NCI-H2171 treated with DMSO at 0.1 percent for 48 hours (cell line): ENCODE data around the gene SLC8B1.

ENCODE experiments used
- DNase-seq: peaks from one replicate; lab custom pipeline; 2025; lab: John Stamatoyannopoulos, UW

Gene SLC8B1

DNA sequence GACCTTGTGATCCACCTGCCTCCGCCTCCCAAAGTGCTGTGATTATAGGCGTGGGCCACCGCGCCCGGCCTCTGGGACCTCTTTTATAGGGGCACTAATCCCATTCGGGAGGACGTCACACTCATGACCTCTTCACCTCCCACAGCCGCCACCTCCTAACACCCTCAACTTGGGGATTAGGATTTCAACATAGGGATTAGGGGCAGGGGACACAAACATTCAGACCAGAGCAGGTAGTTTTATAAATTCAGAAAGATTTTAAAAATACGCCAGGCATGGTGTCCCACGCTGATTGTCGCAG is 64.2 kb downstream of the SLC8B1 start:
- no peak for DNase-seq

- DNase-seq = no peak
Measured at GRCh38 chr12:113269257-113269943, 65.5 kb downstream of the SLC8B1 start.

DNA sequence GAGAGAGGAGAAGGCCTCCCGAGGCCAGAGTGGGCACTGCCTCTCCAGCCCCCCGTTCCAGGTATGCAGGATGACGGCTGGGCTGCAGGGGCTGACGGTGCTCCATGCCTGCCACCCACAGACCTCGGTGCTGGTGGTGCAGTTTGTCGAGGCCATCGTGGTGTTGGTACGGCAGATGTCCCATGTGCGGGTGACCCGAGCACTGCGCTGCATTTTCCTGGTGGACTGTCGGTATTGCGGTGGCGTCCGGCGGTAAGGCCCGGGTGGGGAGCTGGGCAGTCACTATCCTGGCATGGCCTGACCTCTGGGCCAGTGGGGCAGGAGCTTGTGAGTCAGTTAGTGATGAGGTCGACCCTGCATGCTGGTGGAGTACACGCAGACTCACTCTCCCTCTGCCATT is 66.3 kb downstream of the SLC8B1 start:
- DNase-seq = no peak

DNA sequence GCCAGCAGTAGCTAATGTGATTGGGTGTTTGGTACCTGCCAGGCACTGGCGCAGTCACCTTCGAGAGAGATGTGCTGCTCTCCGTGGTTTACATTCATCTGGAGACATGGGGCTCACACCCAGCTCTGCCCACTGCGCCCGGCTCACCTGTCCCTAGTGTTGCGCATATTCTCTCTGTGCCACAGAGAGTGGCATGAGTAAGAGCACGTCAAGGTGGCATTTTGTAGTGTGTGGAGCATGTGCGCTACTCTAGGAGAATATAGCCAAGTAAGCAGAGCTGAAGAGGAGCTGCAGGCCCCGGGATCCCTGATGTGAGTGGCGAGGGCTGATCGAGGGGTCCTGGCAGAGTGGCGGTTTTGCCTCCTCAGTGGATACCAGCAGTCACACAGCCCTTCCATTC is 66.8 kb downstream of the SLC8B1 start:
- DNase-seq = no peak

- no peak for DNase-seq
Measured at GRCh38 chr12:113267621-113268020, 67.3 kb downstream of the SLC8B1 start.

GRCh38 chr12:113266106-113266895 is 68.6 kb downstream of the SLC8B1 start:
- no peak for DNase-seq

- no peak for DNase-seq
Measured at GRCh38 chr12:113263431-113263963, 71.4 kb downstream of the SLC8B1 start.

DNA sequence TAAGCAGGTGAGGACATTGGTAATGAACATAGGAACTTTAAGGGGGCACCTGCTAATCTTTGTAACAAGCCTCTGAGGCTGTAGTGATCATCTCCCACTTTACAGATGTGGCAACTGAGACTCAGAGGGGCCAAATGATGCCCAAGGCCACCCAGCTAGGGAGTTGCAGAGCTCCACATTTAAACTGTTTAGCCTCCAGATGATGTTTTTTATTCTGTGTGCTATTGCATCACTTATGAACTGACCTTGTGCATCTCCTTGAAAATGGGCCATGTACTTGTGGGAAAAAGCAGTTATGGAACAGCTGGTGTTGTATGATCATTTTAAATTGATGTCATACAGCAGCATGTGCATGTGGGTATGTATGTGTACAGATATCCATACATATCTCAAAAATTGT is 72.2 kb downstream of the SLC8B1 start:
- DNase-seq = peak; percentile 44

DNA sequence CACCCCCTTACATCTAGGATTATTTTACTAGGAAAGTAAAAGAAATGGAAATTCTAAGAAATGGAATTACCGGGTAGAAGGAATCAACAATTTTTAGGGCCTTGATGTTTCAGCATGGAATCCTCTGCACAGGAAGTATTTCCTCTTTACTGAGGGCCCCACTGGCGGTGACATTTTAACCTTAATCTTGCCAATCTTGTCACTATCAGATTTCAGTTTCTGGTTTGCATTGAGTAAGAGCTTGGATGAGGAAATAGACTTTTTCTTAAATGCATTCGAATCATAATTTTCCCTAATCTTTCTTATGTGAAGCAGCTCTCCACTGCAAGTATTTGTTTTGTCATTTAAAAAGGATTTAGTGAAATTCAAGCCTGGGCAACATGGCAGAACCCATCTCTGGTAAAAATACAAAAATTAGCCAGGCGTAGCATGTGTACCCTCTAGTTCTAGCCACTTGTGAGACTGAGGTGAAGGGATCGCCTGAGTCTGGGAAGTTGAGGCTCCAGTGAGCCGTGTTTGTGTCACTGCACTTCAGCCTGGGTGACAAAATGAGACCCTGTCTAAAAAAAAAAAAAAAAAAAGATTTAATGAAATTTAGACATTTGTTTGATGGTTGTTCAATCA is 73.0 kb downstream of the SLC8B1 start:
- DNase-seq = no peak

DNA sequence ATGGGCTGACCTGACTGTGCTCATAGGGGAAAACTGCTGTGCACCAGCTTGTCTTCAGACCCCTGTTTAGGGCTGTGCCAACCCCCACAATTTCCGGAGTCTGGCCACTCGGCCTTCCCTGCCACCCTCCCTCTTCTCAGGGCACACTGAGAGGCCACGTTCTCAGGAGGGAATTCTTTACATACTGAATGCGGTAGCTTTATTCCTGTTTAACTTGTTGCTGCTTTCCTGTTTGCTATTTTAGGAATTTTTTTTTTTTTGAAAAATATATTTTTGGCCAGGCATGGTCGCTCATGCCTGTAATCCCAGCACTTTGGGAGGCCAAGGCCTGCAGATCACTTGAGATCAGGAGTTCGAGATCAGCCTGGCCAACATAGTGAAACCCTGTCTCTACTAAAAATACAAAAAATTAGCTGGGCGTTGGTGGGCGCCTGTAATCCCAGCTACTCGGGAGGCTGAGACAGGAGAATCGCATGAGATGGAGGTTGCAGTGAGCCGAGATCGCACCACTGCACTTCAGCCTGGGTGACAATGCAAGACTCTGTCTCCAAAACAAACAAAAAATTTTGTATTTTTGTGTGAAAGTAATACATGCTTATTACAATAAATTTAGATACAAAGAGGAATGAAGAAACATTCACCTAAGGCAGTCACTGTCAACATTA is 74.1 kb downstream of the SLC8B1 start:
- no peak for DNase-seq

- peak; percentile 76 for DNase-seq
Measured at GRCh38 chr12:113260127-113260526, 74.8 kb downstream of the SLC8B1 start.

DNA sequence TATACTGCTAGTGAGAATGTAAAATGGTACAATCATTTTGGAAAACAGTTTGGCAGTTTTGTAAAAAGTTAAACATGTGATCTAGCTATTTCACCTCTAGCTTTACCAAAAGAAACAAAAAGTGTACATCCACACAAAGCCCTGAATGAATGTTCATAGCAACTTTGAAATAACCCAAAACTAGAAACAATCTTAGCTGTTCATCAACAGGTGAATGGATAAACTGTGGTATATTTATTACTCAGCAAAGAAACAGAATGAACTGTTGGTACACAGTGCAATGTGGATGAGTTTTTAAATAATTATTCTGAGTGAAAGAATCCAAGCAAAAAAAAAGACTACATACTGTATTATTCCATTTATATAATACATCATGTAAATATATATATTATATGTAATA is 77.3 kb downstream of the SLC8B1 start:
- no peak for DNase-seq

DNA sequence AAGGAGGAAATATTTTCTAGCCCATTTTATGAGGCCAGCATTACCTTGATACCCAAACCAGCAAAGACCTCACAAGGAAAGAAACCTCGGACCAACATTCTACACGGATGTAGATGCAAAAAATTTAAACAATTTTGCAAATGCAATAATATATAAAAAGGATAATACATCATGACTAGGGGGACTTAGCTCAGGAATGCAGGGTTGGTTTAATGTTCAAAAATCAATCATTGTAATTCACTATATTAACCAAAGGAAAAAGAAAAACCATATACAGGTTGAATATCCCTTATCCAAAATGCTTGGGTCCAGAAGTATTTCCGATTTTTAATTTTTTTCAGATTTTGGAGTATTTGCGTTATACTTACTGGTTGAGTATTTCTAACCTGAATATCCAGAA is 80.6 kb downstream of the SLC8B1 start:
- DNase-seq = no peak

DNA sequence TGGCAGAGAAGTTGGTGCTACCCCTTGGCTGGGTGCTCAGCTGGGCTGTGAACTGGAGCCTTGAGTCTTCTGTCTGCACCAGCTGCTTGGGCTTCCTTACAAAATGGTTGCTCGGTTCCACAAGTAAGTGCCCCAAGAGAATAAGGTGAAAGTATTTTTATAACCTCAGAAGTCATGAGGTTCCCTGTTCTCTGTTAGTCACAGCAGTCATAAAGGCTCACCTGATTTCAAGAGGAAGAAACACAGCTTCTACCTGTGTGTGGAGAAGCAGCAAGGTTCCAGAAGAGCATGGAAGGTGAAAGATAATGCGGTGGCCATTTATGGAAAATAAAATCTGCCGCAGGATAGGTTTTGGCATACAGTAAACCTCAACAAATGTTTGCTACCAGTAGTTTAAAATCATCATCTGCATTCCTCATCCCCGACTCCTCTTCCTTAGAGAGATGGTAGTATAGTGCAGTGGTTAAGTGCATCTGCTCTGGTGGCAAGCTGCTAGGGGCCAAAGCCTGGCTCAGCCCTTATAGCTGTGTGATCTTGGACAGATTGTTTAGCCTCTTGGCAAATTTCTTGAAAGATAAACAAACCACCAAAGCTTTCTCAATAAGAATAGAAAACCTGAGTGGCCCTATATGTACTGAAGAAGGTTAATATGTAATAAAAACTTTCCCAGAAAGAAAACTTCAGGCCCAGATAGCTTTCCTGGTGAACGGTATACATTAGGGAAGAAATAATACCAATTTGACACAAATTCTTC is 81.2 kb downstream of the SLC8B1 start:
- no peak for DNase-seq

DNA sequence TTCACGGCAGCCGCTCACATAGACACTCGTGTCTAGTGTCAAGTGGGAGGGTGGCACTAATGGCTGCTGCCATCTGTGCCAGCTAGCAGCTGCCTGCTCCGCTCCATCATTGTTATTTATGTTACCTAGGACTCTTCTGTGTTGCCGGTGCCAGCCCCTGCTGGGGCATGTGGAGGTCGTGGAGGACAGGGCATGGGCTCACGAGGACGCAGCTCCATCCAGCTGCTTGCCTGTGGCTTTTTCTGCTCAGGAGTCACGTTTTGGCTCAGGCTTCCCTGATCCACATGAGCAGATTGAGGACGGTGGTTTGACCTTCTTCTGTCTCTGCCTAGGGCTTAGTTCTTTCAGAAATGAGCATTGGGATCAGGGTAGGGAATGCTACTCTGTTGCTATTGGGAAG is 82.4 kb downstream of the SLC8B1 start:
- peak; percentile 29 for DNase-seq

GRCh38 chr12:113251404-113252070 is 83.4 kb downstream of the SLC8B1 start:
- no peak for DNase-seq

DNA sequence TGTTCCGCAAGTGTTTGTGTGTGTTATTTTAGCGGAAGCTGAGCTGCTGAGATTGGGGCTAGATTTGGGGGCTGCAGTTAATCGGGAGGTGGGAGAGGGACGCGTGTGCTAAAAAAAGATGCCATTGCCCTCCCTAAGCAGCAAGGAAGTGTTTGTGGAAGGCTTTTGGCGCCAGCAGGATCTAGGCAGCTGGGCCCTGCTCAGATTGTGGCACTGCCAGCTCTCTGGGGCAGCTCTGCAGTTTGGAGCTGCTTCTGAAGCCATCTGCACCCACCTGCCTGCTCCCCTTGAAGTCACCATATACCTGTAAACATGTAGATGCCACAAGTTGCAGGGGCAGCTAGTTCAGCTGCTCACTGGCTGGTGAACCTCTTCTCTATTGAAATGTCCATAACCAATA is 84.9 kb downstream of the SLC8B1 start:
- DNase-seq = no peak

- DNase-seq = no peak
Measured at GRCh38 chr12:113249546-113249945, 85.4 kb downstream of the SLC8B1 start.

DNA sequence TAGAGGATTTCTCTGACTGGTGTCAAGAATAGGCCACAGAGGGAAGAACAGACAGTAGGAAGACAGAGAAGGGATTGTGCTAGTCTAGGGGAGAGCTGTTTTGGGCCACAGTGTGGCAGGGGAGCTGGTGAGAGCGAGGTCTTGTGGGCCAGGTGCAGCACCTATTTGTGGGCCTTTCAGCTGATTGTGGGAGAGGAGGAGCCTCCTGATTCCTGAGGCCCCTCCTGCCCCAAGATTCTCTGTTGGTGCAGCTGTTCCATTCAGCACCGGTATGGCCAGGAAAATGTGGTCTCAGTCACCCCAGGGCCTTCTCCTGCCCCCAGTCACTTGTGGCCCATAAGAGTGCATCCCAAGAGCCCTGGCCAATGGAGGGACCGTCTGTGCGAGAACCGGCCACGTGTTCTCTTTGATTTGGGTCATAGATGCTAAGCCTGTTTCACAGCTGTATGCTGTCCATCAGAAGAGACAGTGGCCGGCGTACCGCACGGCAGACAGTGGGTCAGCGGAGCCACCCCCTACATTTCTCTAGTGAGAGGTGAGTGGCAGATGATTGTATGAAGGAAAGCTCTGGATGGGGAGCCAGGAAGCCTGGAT is 86.0 kb downstream of the SLC8B1 start:
- no peak for DNase-seq
